ENCODE data around the gene EHMT1.

EHMT1 gene

GRCh38 chr9:137648396-137648795 is 29.6 kb downstream of the EHMT1 start:
- no peak for DNase-seq

DNA sequence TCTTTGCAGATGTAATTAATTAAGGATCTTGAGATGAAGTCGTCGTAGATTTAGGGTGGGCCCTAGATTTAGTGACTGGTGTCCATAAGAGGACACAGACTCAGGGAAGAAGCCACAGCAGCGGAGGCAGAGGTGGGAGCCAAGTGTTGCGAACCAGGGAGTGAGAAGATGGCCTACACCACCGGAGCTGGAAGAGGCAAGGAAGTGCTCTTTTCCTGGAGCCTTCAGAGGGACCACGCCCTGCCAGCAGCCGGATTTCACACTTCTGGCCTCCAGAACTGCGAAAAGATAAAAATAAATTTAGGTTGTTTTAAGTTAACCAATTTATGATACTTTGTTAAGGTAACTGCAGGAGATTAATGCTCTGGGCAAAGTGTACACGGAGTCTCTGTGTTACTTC is 30.7 kb downstream of the EHMT1 start:
- DNase-seq: no peak

- no peak for DNase-seq
Observed at GRCh38 chr9:137650259-137650658, 31.5 kb downstream of the EHMT1 start.

DNA sequence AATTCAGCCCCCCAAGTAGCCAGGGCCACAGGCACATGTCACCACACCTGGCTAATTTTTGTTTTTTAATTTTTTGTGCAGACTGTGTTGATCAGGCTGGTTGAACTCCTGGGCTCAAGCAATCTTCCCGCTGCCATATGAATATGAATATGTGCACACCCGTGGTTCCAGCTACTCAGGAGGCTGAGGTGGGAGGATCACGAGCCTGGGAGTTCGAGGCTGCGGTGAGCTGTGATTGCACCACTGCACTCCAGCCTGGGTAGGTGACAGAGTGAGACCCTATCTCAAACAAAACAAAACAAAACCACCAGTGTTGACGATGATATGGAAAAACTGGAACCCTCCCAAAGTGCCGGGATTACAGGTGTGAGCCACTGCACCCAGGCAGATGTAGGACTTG is 32.0 kb downstream of the EHMT1 start:
- DNase-seq: no peak

DNA sequence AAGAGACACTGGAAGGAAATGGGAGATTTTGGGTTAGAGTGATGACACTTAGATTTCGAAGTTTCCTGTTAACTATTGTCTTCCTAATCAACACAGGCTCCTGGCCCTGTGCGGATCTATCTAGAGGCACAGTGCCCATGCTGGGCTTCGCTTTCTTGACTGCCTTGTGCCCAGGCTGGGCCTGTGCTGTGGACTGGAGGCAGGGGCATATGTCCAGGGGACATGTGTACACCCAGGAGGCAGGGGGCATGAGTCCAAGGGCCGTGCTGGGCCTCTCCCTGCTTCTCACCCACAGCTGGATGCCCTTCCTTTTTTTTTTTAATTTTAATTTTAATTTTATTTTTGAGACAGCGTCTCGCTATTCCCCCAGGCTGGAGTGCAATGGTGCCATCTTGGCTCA is 37.6 kb downstream of the EHMT1 start:
- DNase-seq: no peak

- no peak for DNase-seq
Observed at GRCh38 chr9:137657606-137658005, 38.8 kb downstream of the EHMT1 start.

DNA sequence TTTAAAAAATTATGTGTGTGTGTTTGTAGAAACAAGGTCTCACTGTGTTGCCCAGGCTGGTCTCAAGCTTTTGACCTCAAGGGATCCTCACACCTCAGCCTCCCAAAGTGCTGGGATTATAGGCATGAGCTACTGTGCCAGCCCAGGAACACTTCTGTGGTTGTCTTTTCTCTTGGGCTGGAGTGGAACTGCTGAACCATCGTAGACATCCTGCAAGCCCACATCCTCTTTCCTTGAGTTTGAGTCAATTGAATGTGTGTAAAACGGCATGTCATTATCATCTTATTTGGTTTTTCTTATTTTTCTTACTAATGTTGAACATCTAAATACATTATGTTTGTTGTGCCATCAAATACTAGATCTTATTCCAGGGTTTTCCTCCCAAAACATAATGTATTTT is 40.0 kb downstream of the EHMT1 start:
- DNase-seq: no peak

- DNase-seq: no peak
Observed at GRCh38 chr9:137660144-137660543, 41.3 kb downstream of the EHMT1 start.

DNA sequence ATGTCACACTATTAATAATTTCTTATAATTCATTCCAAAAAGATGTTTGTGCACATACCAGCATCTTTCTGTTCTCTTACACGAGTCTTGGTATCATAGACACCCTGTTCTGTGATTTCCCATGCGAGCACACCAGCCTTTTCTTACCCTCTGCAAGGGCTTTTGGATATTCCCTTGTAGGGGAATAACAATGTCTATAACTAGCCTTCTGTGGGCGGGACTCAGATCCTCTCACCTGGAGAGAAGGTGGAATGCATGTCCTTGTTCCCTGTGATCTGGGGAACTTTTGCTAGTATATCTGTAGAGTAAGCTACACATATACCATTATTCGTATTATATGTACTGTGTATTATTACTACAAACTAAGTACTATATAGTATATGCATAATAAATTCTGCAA is 44.8 kb downstream of the EHMT1 start:
- DNase-seq: no peak

DNA sequence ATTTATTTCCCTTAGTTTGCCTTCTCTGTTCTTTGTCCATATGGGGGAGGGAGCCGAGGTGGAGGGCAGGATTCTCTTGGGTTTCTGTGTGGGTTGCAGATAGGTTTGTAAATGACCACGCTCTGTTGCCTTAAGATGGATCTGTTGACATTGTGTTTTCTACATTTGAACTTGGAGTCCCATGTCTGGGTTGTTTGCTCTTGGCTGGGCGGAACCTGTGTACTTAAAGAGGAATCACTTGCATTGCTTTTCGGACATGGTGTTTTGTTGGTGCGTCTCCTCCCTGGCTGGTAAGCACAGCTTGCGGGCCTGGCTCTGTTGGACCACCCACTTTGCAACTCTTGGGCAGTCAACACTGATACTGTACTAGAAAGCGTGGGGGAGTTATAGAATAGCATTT is 45.9 kb downstream of the EHMT1 start:
- DNase-seq: no peak

DNA sequence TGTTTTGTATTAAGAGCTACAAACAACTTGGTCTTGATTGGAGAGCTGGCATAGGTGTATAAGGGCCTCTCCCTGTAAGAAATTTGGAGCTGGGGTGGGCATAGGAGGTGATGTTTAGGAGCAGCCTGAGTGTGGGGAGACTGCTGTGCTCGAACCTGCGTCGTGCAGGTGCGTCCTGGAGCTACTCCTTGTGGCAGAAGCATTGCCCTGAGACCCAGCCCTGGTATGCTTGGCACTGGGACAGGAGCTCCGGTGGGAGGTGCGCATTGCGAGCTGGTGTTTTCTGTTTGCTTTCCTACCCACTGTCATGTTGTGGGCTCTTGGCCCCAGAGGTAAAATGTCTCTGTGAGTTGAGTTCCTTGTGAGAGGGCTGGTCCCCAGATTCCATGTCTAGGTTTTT is 46.4 kb downstream of the EHMT1 start:
- no peak for DNase-seq

GRCh38 chr9:137665697-137666512 is 47.1 kb downstream of the EHMT1 start:
- no peak for DNase-seq

- no peak for DNase-seq
Observed at GRCh38 chr9:137666513-137666822, 47.7 kb downstream of the EHMT1 start.

- DNase-seq: no peak
Observed at GRCh38 chr9:137666955-137667670, 48.3 kb downstream of the EHMT1 start.

GRCh38 chr9:137668203-137668602 is 49.4 kb downstream of the EHMT1 start:
- DNase-seq: no peak

DNA sequence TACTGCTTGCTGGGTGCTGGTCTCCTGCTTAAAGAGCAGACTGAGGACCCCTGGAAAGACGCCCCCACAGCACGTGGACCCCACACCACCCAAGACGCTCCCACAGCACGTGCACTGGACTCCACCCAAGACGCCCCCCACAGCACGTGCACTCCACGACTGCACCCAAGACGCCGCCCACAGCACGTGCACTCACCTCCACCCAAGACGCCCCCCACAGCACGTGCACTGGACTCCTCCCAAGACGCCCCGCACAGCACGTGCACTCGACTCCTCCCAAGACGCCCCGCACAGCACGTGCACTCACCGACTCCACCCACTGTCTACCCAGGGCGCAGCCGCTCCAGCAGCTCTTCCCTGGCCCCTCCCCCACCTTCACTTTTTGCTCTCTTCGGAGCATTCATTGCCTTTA is 50.5 kb downstream of the EHMT1 start:
- no peak for DNase-seq

DNA sequence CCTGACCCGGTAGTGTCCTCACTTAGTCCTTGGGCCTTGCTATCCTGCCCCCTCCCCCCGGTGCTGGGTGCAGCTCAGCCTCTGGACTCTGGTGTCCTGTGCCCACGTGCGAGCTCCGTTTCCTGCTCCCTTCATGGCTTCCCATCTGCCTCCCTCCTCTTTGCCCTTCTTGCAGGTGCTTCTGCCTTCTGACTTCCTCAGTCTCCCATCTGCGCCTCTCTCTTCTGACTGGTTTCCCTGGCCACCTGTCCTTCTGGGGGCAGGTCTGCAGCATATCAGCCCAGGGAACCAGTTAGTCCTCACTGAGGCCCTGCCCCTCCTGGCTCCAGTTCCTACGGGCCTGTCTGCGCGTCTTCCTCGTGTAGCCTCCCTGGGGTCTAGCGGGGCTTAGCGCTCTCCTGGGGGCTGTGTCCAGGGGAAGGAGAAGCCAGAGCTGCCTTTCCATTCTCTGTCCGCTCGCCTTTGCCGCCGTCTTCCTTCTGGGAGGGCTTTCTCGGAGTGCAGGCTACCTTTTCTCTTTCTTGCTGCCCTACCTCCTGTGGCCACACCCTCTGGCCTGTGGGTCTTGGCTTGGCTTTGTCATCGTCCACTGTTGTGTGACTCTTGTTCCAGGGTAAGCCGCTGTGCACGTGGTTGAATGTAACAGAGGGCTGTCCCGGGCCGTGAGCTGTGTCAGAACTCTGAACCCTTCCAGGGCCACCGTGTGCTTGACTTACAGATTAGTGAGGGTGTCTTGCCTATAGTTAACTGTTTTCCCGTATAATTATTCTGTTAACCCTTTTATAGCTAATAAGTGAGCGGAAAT is 51.8 kb downstream of the EHMT1 start:
- no peak for DNase-seq

DNA sequence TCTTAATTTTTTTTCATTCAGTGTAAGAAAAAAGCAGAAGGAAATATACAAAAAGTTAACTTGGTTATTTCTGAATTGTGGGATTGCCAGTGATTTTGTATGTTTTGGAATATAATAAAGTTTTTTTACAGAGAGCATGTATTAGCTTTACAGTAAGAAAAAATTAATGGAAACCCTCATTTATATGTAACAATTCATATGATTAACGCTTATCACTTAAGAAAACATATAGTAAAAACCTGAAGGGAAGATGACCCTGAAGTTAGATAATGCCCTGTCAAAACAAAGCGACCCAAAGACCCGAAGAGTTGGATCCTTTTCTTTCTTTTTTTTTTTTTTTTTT is 52.4 kb downstream of the EHMT1 start:
- DNase-seq: no peak

- no peak for DNase-seq
Observed at GRCh38 chr9:137671721-137672120, 52.9 kb downstream of the EHMT1 start.

DNA sequence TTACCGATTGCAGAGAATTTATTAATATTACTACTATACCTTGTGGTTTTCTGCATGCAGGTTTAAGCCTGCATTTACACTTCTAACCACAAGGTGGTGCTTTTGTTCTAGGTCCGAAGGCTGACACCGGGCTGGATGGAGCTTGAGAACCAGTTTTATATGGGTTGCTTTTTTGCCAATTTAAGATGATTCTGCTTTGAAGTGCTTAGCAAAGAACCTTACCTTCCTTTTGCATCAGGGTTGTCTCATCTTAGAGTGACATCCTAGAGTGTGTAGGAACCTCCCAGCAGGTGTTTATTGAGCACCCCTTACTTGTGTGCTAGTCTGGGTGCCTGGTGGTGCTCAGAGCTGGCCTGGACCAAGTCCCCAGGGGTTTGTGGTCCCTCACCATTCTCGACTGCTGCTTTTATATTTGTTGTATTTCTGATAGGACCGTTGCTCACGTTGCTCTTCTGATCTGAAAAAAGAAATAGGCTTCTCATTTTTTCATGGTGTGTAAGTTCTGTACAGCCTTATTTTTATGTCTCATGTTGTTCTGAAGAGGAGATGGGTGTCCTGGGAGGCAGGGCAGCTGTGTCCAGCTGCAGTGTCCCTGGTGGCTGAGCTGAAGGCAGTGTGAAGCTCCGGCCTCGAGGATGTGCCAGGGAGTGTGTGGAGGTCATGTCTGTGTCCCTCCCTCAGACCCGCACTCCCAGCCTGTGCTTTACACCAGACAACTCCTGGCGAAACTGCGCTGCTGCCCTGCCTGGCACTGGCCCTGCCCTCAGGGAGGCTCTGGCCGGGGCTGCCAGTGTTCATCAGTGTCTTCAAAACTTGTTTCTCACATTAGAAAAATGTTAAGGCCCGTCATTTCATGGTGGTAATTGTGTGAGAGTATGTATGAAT is 54.3 kb downstream of the EHMT1 start:
- peak in 1 of 2 experiments; percentile 60 for DNase-seq

- peak in 1 of 2 experiments; percentile 23 for DNase-seq
Observed at GRCh38 chr9:137673886-137674285, 55.1 kb downstream of the EHMT1 start.

GRCh38 chr9:137674307-137674975 is 55.6 kb downstream of the EHMT1 start:
- DNase-seq: no peak

Data from NCI-H446 (cell line).